DMS79 (cell line): ENCODE data around the gene CLRN3.
A peak's percentile ranks its signal among the peaks of the same experiment; 100 is the strongest.

Source experiments
- DNase-seq: peaks from one replicate; lab custom pipeline; 2025; lab: John Stamatoyannopoulos, UW

Gene CLRN3

DNA sequence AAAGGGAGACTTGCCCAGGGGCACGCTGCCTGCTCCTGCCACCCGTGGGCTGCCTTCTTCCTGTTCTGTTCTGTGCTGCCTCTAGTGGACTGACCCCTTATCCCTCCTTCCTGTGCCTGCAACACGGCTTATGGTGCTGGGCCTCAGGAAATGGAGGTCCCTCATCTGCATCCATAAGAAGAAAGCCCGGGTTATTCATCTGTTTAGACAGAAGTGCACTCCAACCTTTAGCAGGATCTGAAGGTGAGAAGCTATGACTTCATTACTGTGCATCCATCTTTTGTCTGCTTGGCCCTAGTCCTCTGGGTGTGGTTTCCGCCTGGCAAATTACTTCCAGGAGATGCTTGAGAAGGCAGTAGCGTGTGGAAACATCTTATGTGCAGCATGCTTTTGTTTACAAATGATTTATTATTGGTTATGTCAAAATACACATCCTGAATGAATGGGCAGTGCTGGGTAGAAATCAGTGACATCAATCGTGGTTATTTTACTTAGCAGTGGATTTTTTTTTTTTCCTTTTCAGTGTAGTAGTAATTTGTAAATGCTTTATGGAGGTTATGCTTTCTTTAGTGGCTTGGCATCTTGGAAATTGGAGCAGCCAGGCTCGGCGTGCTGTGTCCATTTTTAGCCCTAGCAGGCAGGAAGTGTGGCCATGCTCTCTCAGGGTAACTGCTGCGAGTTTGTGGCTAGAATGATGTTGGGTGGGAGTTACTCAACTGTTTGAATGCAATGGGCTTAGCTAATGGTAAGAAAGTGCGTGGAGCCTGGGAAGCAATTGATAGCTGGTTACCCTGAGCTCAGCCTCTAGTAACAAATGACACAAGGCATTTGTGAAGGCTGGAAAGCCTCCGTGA lies 26.9 kb upstream of the CLRN3 start:
- DNase-seq, result peak; percentile 49

DNA sequence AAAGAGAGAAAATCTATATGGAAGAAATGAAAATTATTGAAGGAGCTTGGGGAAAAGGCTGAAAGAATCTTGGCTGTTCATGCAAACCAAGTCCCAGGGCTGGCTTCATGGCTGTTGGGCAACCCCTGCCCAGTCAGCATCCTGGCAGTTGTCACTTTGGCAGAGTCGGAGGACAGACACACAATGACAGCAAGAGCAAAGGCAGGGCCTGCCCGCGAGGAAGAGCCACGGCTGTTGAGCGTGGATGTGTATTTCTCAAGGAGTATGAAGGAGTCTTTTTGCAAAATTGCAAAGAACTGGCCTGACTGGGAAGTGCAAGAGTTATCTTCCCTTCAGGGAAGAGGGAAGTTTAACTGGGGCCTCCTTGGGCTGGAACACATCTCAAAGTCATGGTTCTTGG lies 25.8 kb upstream of the CLRN3 start:
- no peak for DNase-seq

DNA sequence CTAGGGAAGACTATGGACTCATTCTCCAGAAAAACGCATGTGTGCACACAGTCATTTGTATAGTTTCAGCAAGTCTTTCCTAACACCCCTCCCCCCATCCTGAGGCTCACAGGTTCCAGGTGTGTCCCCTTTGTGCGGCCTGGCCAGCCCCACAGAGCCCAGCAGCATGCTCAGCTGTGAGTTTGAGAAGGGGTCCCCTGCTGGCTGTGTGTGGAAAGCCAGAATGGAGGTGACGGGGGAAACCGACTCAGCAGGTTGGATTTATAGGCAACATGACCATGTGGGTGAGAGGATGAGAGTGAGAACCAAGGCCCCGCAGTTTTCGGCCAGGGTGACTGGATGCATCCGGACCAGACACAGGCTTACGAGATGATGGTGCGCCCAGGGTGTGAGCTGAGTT lies 24.1 kb upstream of the CLRN3 start:
- no peak for DNase-seq

DNA sequence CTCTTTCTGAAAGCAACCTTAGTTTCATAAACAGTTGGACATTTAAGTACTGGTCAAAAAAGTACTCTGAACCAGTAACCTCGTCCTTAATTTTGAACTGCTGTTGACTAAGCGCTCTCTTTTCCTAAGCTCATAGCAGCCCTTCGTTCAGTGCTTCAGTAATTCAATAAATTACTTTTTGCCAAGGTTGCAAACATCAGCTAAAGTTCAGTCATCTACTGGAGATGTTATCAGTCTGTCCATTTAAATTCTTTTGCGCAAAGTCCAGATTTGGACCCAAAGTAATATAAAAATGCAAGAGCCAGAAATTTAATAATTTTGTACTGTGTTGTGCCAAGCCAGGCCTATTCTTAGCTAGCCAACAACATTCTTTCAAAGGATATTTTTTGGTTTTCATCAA lies 22.6 kb upstream of the CLRN3 start:
- no peak for DNase-seq

DNA sequence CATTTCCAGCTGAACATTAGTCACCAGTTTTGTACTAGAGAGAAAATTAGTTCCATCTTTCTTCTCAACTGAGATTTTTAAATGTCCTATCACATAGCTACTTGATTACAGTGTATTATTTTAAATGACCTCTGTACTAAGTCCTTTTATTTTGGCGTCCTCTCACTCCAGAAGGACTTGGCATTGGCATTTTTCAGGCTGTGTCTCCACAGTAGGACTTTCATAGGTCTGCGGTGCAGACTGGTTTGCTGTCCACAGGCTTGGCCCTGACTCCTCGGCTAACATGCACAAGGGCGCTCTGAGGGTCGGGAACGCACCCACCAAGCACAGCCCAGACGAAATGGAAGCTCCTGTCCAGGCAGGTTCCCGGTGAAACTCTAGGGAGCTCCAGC lies 20.6 kb upstream of the CLRN3 start:
- no peak for DNase-seq

DNA sequence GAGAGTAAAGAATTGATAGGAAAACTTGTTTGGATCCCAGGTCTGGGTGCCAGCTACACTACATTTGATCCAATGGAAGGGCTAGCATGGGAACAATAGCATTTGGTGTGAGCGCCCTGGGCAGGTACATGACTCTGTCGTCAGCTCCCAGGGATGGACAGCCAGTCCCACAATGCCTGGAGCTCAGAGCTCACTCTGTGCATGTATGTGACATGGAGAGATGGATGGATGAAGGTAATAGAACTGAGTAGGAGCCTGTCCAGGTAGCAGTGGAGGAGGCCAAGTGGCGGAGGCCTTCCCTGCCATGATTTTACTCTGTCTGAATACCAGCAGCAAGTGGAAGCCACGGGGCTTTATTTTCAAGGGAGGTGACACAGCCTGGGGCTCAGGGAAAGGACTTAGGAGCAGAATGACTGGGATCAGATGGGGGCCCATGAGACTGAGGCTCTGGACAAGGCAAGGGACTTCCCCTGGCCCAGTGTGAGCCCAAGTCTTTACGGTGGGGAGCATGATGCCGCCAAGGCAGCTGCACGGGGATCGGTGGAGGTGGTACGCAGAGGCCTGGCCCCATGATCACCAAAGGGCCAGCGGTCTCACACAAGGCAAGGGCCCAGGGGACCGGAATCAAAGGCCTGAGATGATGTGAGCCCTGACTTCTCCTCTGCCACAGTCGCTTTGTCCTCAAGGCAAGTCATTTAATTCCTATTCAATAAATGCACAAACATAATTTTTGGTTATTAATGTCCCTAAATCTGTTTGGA lies 20.0 kb upstream of the CLRN3 start:
- no peak for DNase-seq

DNA sequence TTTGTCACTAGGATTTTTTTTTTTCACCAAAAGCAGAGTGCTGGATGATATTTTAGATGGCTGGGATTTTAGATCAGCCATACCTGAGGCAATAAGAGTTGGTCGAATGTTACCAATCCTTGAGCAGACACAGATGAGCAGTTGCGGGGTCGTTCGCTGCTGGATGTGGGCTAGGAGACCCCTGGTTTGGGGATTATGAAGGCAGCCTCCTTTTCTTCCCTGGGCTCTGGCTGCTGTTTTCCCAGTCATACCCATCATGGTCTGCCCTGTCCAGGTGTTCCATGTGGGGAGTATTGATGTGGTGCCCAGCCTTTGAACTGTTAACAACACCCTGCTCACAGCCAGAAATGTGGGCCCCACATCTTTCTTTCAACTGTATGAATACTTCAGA lies 19.1 kb upstream of the CLRN3 start:
- no peak for DNase-seq

DNA sequence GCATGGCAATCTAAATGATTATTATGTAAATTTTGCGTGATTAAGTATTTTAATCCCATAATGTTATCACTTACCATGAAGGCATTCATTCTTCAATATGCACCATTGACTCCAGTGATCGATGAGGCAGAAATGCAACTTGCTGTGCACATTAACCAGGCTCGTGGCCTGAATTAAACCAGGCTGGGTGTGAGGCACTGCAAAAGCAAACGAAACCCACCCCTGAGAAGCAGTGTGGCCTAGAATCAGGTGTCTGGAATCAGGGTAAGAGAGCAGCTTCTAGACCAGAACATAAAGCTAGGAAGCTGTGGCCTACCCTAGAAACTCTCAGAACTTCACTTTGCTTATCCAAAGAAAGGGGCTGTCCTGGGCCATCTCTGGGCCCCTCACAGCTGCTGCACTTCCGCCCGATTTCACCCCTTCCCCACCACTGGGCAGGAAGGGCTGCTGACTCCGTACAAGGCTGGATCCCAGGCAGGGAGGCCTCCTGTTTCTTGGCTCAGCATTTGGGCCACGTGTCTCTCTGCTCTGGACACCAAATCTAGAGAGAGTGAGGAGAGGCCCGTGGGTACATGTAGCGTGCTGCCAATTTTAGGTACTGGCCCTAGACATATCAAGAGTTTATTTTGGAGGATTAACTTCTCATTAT lies 18.6 kb upstream of the CLRN3 start:
- no peak for DNase-seq

DNA sequence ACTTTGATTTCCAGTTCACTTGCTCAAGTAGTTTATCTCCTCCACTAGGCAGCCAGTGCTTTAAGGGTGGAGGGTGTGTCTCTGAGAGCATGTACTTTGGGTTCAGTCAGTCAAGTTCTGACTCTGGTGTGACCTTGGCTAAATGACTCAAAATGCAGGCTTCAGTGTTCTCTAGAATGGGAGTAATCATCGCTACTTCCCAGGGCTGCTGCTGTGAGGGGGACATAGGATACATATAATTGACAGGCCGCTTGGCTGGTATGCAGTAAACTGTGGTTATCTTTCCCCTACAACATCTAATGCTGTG lies 17.7 kb upstream of the CLRN3 start:
- DNase-seq, result no peak

DNA sequence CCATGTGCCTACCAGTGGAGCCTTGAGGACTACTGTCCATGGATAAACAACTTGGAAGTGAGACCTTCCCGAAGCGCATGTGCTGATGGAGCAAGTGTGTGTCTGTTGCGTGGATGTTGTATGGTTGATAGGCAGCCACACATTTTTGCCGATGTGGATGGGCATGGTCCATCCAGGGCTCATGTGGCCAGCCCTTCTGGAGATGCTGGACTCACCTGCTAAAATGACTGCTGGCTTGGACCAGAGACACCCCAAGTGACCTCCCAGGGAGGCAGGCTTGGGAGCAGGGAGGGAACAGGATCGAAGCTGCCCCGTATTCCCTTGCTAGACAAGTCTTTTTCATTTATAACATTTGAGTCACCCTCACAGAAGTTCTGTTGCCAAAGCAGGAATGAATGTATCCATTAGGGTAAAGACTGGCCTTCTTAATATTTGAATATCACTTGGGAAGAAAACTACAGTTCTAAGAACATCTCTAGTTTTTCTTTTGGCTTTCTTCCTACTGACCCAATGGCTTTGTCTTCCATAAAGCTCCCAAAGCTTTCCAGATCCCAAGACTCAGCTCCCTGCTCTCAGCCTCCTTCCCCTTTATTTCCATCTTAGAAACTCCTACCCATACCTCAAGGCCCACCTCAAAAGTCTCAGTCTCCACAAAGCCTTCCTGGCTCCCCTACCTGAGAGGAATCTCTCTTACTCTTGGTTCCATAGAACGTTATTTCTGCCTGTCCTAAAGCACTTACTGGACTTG lies 17.1 kb upstream of the CLRN3 start:
- no peak for DNase-seq

DNA sequence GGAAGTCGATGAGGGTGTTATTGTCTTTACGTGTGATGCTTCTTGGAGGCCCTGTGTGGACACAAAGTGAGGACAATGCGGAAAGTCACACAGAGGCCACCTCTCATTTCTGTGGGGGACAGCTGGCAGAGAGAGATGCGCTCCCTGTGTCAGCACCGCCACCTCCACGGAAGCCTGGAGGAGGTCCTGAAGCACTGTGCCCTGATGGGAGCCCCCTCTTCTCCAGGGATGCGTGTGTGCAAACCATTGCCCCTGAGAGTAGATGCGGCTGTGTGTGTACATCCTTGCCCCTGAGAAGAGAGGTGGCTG lies 16.2 kb upstream of the CLRN3 start:
- DNase-seq, result no peak

DNA sequence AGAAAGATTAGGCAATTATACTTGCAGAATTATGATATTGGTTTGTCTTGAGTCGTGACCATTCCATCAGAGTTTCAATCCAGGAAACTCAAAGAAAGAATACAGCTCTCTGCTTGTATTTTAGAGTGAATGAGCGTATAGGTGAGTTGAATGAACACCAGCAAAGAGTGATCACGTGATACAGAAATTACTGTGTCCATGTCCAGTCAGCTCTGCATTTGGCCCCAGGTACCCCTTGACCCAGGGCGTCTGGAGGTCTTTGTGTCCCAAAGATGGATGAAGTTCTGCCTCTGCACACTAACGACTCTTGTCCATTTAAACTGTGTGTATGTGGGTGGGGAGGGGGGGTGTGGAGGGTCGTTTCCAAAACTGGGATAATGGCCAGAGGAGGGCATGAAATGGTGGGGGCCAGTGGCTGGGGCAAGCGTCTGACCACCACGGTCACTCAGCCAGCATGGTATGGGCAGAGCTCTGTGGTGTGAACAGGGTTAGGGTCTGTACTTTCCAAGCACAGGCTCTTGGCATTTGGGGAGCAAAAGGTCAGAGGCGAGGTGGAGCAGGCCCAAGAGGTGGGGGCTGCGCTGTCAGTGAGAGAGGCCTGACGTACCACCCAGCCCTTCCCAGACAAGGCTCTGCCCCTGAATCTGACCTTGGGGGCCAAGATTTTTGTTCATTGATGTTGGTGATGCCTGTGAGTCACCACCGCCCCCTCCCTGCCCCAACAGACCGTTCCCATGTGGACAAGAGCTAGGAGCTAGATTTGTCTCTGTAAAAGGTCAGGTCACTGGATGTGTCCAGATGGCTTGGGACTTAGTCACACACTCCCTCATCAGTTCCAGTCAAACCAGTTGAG lies 15.6 kb upstream of the CLRN3 start:
- no peak for DNase-seq

DNA sequence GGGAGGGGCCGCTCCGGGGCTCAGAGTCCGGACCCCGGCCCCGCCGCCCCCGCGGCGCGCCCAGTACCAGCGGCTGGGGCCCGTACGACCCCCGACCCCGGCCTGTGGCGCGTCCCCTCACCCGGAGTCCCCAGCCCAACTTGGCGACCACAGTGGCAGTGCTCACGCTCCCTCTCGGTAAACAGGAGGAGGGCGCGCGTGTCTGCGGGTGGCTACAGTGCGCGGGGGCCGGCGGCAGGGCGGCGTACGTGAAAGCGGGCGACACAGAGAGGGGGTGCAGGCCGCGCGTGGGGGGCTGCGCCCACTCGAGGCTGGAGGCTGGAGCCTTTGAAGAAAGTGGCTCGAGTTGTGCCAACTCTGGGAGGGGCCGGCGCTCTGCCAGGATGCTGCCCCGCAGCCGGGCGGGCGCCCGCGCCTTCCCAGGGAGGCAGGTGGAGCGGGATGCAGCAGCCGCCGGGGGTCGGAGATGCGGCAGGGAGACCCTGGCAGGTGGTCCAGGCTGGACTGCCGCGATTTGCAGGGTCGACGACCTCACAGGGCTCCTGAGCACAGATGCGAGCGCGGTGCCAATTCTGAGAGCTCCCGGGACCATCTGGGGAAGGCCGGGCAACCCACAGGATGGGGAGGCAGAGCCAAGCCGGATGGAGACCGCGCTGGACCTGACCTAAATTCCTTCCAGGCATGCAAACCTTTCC lies 14.8 kb upstream of the CLRN3 start:
- no peak for DNase-seq

DNA sequence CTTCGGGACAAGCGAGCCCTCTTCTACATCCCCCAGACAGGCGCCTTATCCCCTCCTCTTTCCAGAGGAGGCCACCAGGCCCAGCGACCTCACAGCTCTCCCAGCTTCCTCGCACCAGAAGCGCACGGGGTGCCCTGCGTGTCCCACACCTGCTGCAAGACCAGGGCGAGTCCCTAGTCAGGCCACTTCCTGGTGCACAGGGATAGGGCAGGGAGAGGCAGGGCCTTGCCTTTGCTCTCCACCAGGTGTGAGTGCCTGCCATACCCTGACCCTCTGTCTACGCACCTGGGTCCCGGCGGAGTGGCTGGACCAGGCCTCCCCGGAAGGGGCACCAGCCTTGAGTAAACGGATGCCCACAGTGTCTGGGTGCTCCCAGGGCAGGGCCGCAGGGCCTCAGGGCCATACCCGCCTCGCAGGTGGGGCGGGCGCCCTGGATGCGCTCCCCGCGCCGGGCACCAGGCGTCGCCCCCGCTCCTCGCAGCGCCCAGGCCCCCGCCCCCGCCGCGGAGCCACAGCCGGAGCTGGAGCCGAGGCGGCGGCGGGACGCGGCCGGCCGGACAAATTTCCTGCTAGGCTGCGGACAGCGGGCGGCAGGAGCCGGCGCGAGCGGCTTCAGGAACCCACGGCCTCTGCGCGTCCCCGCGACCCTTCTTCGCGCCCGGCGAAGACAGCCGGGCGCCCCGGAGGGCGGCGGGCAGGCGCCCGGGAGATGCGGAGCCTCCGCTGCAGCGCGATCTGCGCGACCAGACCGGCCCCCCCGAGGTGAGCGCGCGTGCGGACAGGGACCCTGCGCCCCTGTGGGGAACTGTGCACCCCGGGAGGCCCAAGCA lies 14.0 kb upstream of the CLRN3 start, which contains the start of gene PTPRE:
Gene PTPRE (plus strand): TSS at position 556 of the 830 bp plus-strand sequence. CDS start 133,779 bp downstream, outside the sequence.
- DNase-seq, result no peak

DNA sequence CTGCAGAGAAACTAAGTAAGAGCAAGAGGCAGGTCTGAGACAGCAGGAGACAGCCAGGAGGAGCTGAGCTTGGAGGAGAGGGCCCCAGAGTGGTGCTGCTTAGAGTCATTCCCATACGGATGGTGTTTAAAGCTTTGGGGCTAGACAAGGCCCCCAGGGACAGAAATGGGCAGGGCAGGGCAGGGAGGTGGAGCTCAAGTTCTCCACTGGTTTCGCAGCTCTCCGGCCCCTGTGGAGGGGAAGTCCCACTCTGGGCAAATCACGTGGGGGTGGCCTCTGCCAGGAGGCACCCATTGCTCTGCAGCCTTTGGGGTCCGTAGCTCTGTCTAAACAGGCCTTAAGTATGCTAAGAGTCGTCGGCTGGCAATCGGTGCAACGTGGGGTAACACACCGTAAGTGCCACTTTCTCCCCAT lies 13.1 kb upstream of the CLRN3 start:
- DNase-seq, result no peak

DNA sequence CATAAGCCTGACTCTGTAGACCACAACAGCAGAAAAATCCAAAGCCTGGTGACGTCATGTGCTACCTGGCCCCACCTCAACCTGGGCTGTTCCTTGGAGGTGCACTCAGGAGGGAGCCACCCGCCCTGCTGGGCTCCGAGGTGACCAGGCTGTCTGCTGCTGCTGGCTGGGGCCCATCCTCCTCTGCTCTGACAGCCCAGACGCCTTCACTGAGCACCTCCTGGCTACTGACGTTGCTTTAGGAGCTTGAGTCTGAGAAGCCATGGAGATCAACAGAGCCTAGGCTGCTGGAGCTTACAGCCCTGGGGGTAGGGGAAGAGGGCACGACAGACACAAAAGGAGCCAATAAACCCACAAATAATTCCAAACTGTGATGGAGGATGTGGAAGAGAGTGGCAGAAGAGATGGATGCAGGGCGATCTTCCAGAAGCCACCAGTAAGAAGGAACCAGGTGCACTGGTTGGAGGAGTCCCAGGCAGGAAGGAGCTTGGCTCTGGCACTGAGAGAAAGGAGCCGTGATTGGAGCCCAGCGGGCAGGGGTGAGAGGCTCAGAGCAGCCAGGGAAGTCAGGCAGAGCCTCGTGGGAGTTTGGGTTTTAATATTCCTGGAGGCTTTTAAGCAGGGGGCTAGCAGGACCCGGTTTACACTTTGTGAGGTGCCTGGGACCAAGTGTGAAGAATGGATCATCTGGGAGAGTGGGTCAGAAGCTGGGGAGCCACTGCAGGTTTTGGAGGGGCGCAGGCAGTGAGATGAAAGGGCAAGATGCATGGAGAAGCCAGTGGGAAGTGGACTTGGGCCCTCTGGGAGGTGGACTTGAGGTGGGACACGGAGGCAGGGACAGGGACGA lies 12.5 kb upstream of the CLRN3 start:
- no peak for DNase-seq

DNA sequence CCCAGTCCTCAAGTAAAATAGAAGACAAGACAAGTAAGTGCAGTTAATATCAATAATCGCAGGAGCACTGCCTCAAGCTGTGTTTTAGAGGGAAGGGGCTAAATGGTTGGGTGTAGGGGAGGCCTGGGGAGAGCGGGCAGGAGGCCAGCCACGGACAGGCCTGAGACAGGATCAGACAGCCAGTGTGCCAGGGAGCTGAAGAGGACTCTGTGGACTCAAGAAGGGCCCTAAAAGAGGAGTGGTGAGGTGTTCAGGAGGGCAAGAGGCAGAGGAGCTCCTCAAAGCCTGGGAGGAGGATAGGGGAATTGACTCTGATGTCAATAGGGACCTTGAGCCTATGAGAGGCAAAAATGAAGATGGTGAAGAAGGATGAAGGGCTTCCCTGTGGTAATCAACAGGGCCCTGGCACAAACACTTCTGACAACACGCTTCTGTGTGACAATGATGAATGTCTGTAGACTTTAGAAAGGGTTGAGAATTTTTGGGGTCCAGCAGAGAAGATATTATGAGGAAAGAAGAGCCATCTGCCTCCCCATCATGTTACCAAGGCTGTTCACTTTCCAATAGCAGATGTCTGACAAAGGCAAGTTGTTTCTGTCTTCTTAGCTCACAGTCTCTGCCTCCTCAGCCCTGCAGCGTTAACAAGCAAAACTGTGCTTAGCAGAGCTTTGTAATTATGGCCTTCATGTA lies 11.7 kb upstream of the CLRN3 start:
- DNase-seq, result no peak

DNA sequence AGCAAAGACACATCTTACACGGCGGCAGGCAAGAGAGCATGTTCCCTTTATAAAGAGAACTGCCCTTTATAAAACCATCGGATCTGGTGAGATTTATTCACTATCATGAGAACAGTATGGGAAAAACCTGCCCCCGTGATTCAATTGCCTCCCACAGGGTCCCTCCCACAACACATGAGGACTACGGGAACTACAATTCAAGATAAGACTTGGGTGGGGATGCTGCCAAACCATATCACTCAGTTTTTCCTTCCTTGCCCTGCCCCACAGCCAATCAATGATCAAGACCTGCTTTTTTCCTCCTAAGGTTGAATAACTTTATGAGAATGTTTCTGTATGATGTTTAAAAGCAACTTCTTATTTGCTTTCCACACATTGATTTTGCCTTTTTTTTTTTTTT lies 11.0 kb upstream of the CLRN3 start:
- DNase-seq, result no peak
